ENCODE data around the gene CAPN14.

Gene CAPN14

GRCh38 chr2:31241625-31242270, 24.4 kb upstream of the CAPN14 start:
- DNase-seq: no peak

- no peak for DNase-seq
Observed at GRCh38 chr2:31240381-31241365, 23.4 kb upstream of the CAPN14 start.

GRCh38 chr2:31239593-31240177, 22.4 kb upstream of the CAPN14 start:
- DNase-seq: no peak

- DNase-seq: no peak
Observed at GRCh38 chr2:31238906-31239592, 21.7 kb upstream of the CAPN14 start.

GRCh38 chr2:31238126-31238905, 21.0 kb upstream of the CAPN14 start:
- DNase-seq: no peak

GRCh38 chr2:31237348-31238017, 20.2 kb upstream of the CAPN14 start:
- no peak for DNase-seq

- DNase-seq: no peak
Observed at GRCh38 chr2:31236433-31237205, 19.3 kb upstream of the CAPN14 start.

- no peak for DNase-seq
Observed at GRCh38 chr2:31235504-31235902, 18.2 kb upstream of the CAPN14 start.

GRCh38 chr2:31234683-31235503, 17.6 kb upstream of the CAPN14 start:
- no peak for DNase-seq

GRCh38 chr2:31233741-31234682, 16.7 kb upstream of the CAPN14 start, which contains the start of gene EHD3:
Gene EHD3, plus strand, starts transcription at chr2:31234152. Its CDS starts 470 bp downstream, at chr2:31234622.
- no peak for DNase-seq

- no peak for DNase-seq
Observed at GRCh38 chr2:31233231-31233630, 15.9 kb upstream of the CAPN14 start.

GRCh38 chr2:31232586-31232985, 15.3 kb upstream of the CAPN14 start:
- no peak for DNase-seq

- no peak for DNase-seq
Observed at GRCh38 chr2:31231571-31232302, 14.4 kb upstream of the CAPN14 start.

- DNase-seq: no peak
Observed at GRCh38 chr2:31230751-31231150, 13.4 kb upstream of the CAPN14 start.

- no peak for DNase-seq
Observed at GRCh38 chr2:31228717-31229116, 11.4 kb upstream of the CAPN14 start.

- no peak for DNase-seq
Observed at GRCh38 chr2:31227711-31228125, 10.4 kb upstream of the CAPN14 start.

GRCh38 chr2:31227110-31227509, 9.8 kb upstream of the CAPN14 start:
- no peak for DNase-seq

- DNase-seq: no peak
Observed at GRCh38 chr2:31226266-31226665, 9.0 kb upstream of the CAPN14 start.

Measured in AML-193 (cell line).